Daoy (cell line): ENCODE results near the gene CLEC17A. TPM values are rescaled to one million over a fixed set of nuclear protein-coding genes. Genes with fewer than 3 reads are reported as not detected.

Source experiments
- DNase-seq: peaks from one replicate; pipeline ENCODE4 v3.0.0-alpha.2; 2015; ENCODE audit warnings: low read depth
- total RNA-seq: library from RNA; depleted of rRNA; stranded (reverse); fragments of >200 nt; shearing (Covaris generic); gene quantifications from 2 replicates; pipeline ENCODE4 v1.2.3, GENCODE V29; 2014; rRNA removed

The CLEC17A gene
- total RNA-seq, 1 experiment from 2014 or later, result not detected

GRCh38 chr19:14649020-14649419 lies 66.1 kb downstream of the CLEC17A start:
- no peak for DNase-seq

GRCh38 chr19:14650161-14650560 lies 67.3 kb downstream of the CLEC17A start:
- no peak for DNase-seq

GRCh38 chr19:14654786-14655560 lies 72.1 kb downstream of the CLEC17A start:
- no peak for DNase-seq

GRCh38 chr19:14655726-14656125 lies 72.8 kb downstream of the CLEC17A start:
- DNase-seq, result no peak

- no peak for DNase-seq
These were observed 77.1 kb downstream of the CLEC17A start for GRCh38 chr19:14659874-14660489.

- DNase-seq, result no peak
These were observed 78.6 kb downstream of the CLEC17A start for GRCh38 chr19:14661372-14661924.

Other genes starting within 250 kb of the CLEC17A start
- 19.3 and 22.6 TPM in 2 replicates for gene ADGRE5, start 201.6 kb upstream of the CLEC17A start, total RNA-seq
- gene DDX39A, start 163.7 kb upstream of the CLEC17A start, total RNA-seq, result 207 and 210 TPM in 2 replicates
- gene PKN1, start 149.8 kb upstream of the CLEC17A start, total RNA-seq, result 52.6 and 59.2 TPM in 2 replicates
- gene PTGER1, start 107.7 kb upstream of the CLEC17A start, total RNA-seq, result not detected in 2 replicates
- 71.9 and 107 TPM in 2 replicates for gene GIPC1, start 87.0 kb upstream of the CLEC17A start, total RNA-seq
- gene DNAJB1, start 64.7 kb upstream of the CLEC17A start, total RNA-seq, result 87.0 and 98.1 TPM in 2 replicates
- 33.1 and 39.1 TPM in 2 replicates for gene TECR, start 53.5 kb upstream of the CLEC17A start, total RNA-seq
- gene NDUFB7, start 11.0 kb upstream of the CLEC17A start, total RNA-seq, result 388 and 435 TPM in 2 replicates
- not detected in 2 replicates for gene ADGRE3, start 91.8 kb downstream of the CLEC17A start, total RNA-seq
- gene ZNF333, start 107.0 kb downstream of the CLEC17A start, total RNA-seq, result 7.1 and 14.7 TPM in 2 replicates
- gene ADGRE2, start 195.5 kb downstream of the CLEC17A start, total RNA-seq, result 0.09 and 0.17 TPM in 2 replicates